GM18505 (cell line): ENCODE data around the gene GOLGA7B.

Experiments
- ATAC-seq: cut with Tn5 transposase; IDR thresholded peaks from one replicate; pipeline ENCODE4 v1.9.1; 2021; ENCODE audit not compliant: unreplicated experiment
- POLR2A ChIP-seq: IDR thresholded peaks from 4 replicates; pipeline ENCODE4 v1.6.1; 2011; ENCODE audit warnings: borderline replicate concordance; ENCODE audit not compliant: insufficient read depth, insufficient read length; ENCODE audit errors: extremely low read depth

Gene GOLGA7B

DNA sequence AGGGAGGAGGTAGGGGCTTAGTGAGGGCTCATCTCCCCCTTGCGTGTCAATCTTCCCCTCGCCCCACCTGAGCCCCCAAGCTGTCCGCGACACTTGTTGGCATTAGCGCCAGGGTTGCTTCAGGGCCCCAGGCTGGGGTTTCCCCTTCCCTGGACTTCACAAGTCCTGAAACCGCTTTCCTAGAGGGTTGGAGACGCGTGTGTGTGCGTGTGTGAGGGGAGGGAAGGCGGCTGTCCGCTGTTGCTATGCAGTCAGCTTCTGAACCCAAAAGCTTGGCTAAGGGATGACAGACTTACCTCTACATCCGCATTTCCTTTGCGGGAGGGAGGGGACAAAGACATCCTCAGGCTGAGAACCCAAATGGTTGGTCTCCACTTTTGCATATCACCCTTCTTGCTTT lies 803 bp downstream of the GOLGA7B start:
- ATAC-seq: no peak
- no peak for TF ChIP-seq POLR2A

DNA sequence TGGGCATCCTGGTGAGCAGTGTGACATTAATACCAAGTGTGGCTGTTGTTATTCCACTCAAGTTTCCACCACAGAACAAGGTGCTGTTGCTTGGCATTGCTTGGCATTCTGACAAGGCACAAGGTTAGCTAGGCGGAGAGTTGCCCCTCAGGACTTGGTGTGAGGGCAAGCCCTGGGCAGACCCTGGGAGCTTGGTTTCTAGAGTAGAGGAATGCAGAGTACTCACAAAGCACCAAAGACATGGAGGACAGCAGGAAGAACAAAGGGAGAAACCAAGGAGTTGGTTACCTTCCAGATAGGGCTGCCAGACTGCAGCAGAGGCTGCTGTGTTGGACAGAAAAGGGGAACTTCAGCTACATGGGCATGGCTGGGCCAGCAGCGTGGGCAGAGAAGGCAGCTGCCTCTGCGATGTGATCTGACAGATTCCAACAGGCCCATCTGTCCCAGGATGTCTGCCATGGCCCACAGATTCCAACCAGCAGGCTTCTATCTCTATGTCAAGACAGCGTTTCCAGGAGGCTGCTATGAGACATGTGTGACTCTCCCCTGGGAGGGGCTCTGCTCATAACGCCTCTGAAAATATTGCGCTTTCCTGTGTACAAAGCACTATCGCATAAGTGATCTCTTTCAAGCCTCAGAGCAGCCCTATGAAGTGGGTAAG lies 1.8 kb downstream of the GOLGA7B start:
- no peak for ATAC-seq
- no peak for TF ChIP-seq POLR2A

DNA sequence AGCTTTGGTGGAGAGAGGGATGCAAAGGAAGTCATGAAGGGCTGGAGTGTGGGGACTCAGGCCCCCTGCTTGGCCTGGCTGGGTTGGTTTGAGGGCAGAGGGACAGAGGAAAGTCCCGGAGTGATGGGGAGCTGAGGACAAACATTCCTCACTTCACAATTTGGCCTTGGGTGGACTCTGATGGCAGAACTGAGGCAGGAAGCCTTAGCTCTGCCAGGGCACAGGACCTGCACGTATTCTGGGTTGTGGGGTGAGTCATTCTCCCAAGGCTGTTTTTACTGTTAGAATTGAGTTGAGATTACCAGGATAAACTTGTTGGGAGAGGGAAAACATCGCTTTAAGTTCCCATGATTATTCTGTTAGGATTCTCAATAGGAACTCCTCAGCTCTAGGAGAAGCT lies 2.6 kb downstream of the GOLGA7B start:
- no peak for TF ChIP-seq POLR2A
- no peak for ATAC-seq

DNA sequence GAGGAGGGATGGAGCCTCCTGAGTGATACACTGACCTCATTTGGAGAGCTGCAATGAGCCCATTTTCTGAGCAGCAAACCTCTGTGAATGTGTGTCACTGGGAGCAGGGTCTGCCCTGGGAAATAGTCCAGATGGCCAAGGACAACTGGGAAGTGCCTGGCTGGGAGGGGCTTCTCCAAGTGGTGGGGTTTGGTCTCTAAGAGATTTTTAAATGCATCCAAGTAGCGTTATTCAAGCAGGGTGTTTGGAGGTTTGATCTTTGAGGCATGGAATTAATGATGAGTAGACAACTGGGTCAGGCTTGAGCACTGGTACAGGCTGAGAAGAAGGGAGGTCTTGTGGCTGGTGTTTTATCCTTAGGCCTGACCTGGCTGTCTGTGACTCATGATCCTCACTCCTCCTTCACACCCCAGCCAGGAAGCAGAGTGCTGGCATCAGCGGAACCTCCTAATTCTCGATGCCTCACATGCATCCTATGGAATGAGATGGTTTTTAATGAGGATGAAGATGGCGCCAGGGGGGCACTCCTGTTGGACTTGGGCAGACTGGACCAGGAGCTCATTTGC lies 3.3 kb downstream of the GOLGA7B start:
- ATAC-seq: no peak
- no peak for TF ChIP-seq POLR2A

DNA sequence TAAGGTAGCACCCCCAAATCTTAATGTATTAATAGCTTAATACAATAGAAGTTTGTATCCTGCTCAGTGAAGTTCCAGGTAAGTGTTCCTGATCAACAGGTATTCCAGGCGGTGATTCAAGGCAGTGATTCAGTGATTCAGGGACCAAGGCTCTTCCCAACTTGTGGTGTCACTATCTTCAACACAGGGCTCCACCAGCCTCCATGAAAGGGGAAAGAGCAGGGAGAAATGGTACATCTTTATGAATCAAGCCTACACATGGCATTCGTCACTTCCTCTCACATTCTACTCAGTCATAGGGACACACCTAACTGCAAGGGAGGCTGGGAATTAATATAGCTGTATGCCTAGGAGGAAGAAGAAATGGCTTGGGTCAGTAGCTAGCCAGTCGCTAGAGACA lies 5.1 kb downstream of the GOLGA7B start:
- ATAC-seq: no peak
- no peak for TF ChIP-seq POLR2A

DNA sequence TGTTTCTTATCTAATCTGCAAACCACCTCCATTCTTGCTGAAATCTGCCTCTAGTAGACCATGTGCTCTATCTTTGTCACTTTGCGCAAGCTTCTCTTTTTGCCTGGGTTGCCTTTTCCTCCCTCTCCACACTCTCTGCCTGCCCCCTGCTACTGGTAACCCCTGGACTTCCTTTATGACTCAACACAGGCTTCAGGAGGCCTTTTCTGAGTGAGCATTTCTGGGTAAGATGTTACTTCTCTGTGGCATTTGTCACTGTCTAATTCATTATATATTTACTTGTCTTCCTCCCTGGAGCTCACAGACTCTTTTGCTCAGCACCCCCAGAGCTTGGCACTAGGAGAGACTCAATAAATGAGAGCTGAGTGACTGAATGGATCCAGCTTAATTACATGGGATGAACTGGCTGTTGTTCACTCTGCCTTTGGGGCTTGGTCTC lies 8.4 kb downstream of the GOLGA7B start:
- no peak for TF ChIP-seq POLR2A
- ATAC-seq: no peak

DNA sequence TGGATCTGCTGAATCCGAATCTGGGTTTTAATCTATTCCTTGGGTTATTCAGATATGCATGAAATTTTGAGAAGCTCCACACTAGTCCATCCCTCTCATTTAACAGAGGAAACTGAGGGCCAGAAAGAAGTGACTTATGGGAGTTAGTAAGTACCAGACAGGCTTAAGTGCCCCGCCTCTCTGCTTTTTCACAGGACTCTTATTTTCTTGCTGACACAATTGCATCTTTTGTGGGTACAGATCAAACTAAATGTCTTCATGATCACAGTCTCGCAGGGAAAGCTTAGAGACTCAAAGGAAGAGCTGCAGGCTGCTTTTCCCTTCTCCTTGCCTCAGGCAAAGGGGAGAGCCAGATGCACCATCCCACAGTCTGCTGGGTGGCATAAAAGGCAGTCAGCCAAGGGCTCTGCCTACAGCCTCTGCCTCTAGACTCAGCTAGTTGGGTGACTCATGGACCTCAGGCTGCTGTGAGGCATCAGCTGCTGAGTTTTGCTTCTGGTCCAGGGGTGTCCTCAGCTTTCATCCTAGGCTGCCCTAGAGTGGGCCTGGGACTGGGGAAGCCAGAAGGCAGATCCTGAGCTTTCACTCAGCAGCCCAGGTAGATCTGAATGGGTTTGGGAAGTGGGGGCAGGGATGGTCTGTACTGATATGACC lies 11.6 kb downstream of the GOLGA7B start:
- ATAC-seq: no peak
- no peak for TF ChIP-seq POLR2A

DNA sequence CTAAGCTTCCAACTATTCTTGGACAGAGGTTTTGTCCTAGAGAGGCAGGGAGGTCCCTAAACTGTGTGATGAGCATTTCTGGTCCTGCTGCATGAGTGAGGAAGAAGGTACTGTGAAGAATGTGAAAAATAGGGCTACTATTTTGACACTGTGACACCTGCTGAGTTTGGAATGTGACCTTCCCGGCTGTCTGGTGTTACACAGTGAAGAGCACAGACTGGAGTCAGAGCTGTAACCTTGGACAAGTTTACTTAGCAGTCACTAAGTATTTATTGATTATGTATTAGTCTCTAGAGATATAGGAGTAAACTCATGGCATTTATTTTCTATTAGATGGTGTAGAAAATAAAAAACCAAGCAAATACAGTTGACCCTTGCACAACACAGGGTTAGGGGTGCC lies 12.3 kb downstream of the GOLGA7B start:
- TF ChIP-seq POLR2A: no peak
- no peak for ATAC-seq

DNA sequence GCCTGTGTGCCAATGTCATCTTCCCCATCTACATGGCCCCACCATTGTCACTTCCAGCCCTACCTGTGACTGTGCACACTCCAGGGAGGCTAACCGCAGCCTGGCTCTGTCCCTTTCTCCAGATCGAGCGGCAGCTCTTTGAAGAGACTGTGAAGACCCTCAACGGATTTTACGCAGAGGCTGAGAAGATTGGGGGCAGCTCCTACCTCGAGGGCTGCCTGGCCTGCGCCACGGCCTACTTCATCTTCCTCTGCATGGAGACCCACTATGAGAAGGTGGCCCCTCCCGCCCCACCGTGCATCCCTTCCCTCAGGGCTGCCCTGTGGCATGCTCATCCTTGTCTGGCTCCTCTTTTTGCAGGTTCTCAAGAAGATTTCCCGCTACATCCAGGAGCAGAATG lies 14.2 kb downstream of the GOLGA7B start:
- TF ChIP-seq POLR2A: no peak

DNA sequence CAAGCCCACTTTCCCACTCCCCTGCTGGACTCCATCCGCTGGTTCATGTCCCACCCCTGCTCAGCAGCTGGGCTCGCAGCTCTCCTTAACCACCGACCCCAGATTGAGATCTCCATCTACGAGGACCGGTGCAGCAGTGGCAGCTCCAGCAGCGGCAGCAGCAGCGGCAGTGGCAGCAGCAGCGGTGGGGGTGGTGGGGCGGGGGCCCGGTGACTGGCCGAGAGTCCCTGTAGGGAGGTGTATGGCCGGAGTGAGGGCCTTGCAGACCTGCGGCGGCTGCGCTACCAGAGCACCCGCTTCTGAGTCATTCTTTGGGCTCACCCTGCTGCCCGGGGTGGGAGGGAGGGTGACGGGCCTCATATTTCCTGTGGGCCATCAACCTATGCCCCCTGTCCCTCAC lies 15.8 kb downstream of the GOLGA7B start:
- ATAC-seq: no peak
- TF ChIP-seq POLR2A: no peak

More for the DNA sequence above, 14.2 kb downstream of the GOLGA7B start:
- no peak for ATAC-seq

DNA sequence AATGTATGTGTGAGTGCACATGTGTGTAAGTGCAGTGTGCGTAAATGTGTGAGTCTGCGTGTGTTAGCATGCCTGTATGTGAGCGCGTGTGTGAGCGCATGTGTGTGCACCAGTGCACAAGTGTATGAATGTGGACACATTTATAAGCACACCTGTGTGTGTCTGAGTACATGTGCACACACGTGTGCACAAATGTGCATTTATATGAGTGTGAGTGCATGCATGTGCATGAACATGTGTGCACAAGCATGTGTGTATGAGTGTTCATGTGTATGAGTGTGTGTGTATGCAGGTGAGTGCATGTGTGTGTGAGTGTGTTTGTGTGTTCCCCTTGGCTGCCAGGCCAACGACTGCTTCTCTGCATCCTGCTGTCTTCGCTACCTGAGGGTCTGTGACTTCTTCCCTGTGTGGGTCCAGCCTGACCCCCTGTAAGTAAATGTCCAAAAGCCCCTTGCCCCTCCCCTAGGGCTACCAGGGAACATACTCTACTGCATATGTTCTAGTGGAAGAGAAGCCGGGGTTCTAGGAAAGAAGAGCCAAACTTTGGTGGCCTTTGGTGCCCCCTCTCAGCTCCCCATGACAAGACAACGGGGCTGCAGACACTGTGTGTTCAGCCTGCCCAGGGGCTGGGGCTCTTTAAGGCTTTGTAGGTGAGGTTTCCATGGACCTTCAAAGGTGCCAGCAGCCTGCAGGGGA lies 17.0 kb downstream of the GOLGA7B start:
- no peak for TF ChIP-seq POLR2A
- no peak for ATAC-seq

DNA sequence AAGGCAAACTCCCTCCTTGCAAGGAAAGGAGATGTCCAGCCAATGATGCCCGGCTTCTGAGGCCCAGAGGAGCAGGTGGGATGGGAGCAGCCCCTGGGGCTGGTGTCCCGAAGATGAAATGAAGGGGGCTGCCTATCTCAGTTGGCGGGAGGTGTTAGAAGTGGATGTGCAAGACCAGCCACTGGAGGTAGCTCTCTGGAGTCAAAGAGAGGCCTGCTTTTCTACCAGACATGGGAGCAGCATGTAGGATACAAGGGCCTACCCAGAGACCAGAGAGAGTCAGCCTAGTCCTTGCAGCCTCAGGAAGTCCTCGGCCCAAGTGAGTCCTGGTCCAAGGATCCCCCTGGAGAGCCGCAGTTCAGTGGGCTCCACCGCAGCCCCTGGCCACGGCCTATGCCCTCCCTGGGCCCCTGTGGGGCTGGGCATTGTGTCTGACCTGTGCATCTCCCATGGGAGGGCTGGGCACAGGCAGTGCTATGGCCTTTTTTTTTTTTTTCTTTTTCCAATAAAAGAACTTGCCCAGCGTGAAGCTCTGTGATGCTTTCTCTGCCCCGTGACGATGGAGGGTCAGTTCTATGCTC lies 17.7 kb downstream of the GOLGA7B start:
- no peak for ATAC-seq
- no peak for TF ChIP-seq POLR2A

DNA sequence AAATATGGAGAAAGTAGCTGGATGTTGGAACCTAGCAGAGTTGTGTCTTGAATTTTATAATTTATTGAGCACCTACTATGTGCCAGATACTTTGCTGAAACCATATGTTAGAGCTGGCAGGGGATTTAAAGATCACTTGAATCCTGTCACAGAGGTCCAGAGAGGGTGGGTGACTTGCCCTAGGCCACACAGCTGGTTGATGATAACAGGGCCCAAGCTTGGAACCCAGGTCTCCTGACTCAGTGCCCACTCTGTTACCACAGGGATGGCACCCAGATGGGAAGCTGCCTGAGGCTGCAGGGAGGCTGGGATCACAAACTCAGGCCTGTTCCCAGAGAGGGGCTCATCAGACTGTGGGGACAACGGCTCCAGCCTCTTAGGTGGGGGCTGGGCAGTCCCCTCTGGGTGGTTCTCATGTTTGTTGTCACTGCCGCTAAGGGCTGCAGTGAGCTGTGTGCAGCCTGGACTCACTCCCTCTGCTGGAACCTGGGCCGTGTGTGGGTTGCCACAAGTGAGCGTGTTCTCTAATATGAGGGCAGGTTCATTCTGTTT lies 18.6 kb downstream of the GOLGA7B start:
- ATAC-seq: no peak
- no peak for TF ChIP-seq POLR2A
